GM18511 (cell line): ENCODE data around the gene AADACL4.
"Not testable (repeated sequence)": the region's sequence is repeated elsewhere in the genome, so short reads cannot be mapped to it uniquely, and the experiment has no call there.

ENCODE experiments used
- ATAC-seq: cut with Tn5 transposase; IDR thresholded peaks from one replicate; pipeline ENCODE4 v1.9.1; 2021; ENCODE audit warnings: mild to moderate bottlenecking, moderate library complexity; ENCODE audit not compliant: unreplicated experiment

Gene AADACL4

DNA sequence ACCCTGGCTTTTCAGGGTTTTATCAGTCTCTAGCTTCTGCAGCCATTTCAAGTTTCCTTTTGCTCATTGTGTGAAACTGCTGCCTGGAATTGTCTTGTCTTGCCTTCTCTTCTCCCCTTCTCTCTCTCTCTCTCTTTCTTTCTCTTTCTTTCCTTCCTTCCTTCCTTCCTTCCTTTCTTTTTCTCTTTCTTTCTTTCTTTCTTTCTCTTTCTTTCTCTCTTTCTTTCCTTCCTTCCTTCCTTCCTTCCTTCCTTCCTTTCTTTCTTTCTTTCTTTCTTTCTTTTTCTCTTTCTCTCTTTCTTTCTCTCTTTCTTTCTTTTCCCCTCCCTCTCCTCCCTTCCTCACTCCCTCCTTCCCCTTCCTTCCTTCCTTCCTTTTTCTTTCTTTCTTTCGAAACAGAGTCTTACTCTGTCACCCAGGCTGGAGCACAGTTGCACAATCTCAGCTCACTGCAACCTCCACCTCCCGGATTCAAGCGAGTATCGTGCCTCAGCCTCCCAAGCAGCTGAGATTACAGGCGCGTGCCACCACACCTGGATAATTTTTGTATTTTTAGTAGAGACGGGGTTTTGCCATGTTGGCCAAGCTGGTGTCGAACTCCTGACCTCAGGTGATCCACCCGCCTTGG lies 14.1 kb downstream of the AADACL4 start:
- ATAC-seq, result not testable (repeated sequence)

DNA sequence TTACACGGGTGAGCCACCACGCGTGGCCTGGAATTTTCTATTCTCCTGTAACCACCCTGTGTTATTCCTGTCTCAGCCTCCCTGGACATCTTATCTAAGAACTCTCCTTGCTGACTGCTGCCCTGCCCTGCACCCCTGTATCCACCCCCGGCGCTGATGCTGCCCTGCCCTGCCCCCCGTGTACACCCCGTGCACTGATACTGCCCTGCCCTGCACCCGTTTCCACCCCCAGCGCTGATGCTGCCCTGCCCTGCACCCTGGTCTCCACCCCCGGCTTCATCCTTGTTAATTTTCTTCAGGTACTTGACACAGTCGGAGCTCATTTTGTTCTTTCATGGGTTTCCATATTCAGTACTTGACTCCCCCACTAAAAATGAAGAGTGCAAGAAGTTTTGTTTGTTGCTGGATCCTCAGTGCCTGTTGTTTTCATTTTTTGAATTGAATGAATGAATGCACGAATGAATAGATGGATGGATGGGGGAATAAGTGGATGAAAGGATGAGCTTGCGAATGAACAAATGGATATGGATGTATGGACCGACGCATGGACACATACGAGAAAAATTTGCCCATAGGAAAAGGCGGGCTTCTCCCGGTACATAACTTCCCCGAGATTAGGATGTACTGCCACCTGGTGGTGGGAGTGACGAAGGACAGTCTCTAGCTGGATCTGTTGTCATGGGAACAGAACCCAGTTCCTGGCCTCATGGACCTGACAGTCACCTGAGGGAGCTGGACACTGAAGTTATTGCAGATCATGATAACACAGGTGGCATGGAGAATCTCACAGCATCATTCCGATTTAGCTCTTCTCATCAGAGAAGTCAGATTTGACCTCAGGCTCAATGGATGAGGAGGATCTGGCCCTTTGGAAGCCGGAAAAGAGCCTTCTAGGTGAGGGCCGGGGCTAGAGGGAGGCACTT lies 14.9 kb downstream of the AADACL4 start:
- no peak for ATAC-seq

- no peak for ATAC-seq
Measured at GRCh38 chr1:12661606-12662219, 17.8 kb downstream of the AADACL4 start.

- no peak for ATAC-seq
Measured at GRCh38 chr1:12662556-12662955, 18.7 kb downstream of the AADACL4 start.

GRCh38 chr1:12665511-12665910 lies 21.6 kb downstream of the AADACL4 start:
- ATAC-seq, result no peak

DNA sequence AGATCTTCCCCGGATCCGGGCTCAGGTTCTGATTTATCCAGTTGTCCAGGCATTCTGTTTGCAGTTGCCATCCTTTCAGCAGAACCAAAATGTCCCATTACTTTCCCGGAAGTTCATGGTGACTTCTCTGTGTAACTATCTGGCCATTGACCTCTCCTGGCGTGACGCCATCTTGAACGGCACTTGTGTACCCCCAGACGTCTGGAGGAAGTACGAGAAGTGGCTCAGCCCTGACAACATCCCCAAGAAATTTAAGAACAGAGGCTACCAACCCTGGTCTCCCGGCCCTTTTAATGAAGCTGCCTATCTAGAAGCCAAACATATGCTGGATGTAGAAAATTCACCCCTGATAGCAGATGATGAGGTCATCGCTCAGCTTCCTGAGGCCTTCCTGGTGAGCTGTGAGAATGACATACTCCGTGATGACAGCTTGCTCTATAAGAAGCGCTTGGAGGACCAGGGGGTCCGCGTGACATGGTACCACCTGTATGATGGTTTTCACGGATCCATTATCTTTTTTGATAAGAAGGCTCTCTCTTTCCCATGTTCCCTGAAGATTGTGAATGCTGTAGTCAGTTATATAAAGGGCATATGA lies 22.4 kb downstream of the AADACL4 start:
- ATAC-seq, result no peak

- no peak for ATAC-seq
Measured at GRCh38 chr1:12669529-12670068, 25.7 kb downstream of the AADACL4 start.

GRCh38 chr1:12674358-12674757 lies 30.5 kb downstream of the AADACL4 start:
- ATAC-seq, result no peak

GRCh38 chr1:12676122-12676521 lies 32.2 kb downstream of the AADACL4 start:
- ATAC-seq, result not testable (repeated sequence)

DNA sequence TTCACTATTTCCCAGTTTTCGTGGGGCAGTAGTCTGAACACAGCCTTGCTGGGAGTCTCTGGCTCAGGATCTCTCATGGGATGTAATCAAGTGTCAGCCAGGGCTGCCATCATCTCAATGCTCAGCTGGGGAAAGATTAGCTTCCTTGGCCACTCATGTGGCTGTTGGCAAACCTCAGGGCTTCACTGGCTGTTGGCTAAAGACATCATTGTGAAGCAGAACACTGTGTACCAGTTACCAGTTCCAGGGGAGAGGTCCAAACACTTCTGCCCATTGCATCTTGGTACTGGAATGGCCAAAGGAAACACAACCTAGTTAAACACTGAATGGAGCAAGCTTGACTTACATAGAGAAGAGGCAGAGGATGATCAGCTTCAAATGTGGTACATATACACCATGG lies 33.7 kb downstream of the AADACL4 start:
- no peak for ATAC-seq

DNA sequence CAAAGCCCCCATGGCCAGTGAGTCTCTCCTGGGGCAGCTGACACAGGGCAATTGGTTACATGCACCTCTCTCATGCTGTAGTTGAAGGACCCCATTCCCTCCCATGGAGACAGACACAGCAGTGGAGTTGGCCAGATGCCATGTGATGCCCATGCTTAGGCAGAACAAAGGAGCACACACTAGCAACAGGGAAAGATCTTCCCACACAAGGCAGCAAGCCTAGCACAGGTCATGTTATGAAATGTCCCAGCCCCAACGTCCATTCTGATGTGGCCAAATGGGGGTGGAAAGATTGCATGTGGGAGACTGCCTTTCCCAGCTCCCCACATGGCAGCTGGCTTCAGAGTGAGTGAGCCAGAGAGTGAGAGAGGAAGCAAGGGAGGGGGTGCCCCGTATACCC lies 34.5 kb downstream of the AADACL4 start:
- no peak for ATAC-seq

DNA sequence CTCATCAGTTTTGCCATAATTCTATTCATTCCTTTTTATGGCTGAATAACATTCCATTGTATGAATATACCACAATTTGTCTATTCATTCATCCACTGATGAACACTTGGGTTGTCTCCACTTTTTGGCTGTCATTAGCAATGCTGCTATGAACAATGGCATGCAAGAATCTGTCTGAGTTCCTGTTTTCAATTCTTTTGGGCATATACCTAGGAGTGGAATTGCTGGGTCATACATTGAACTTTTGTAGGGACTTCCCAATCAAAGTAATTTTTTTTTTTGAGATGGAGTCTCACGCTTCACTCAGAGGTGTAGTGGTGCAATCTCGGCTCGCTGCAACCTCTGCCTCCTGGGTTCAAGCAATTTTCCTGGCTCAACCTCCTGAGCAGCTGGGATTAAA lies 34.9 kb downstream of the AADACL4 start:
- ATAC-seq, result no peak

DNA sequence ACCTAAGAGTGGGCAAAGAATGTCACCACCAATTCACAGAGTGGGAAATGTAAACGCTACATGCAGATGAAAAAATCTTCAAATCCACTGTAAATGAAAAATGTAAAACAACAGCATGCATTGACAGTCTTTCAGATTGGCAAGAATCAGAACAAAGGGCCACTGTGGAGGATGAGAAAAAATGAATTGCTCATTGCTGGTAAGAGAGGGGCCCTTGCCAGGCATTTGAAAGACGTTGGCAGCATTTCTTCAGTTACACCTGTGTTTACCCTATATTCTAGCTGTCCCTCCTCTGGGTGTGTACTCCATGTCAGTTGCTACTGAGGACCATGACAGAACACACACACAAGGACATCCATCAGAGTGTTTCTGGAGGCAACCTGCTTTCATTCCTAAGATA lies 46.3 kb downstream of the AADACL4 start:
- ATAC-seq, result no peak

- no peak for ATAC-seq
Measured at GRCh38 chr1:12692967-12693782, 49.3 kb downstream of the AADACL4 start.

DNA sequence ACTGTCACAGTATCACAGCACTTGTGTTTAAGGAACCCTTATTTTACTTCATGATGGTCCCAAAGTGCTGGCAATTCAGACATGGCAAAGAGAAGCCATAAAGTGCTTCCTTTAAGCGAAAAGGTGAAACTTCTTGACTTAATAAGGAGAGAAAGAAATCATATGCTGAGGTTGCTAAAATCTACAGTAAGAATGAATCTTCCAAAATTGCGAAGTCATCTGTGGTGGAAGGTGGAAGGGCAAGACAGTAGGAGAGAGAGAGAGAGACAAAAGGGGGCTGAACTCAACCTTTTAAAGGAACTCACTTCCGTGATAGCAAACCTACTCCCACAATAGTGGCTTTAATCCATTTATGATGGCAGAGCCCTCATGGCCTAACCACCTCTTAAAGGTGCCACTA lies 52.8 kb downstream of the AADACL4 start:
- ATAC-seq, result no peak

DNA sequence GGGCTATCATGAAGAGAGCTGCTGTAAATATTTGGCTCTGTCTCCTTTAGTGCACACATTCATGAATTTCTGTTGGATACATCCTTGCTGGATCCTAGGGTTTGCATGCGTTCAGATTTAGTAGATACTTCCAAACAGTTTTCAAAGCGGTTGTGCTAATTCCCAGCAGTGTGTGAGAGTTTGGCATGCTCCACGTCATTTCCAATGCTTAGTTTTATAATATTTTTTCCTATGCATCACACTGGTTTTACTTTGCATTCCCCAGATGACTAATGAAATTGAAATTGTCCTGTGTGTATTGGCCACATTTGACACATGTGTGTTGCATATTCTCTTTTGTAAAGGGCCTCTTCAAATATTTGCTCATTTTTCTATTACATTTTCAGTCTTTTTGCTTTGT lies 53.5 kb downstream of the AADACL4 start:
- ATAC-seq, result no peak

DNA sequence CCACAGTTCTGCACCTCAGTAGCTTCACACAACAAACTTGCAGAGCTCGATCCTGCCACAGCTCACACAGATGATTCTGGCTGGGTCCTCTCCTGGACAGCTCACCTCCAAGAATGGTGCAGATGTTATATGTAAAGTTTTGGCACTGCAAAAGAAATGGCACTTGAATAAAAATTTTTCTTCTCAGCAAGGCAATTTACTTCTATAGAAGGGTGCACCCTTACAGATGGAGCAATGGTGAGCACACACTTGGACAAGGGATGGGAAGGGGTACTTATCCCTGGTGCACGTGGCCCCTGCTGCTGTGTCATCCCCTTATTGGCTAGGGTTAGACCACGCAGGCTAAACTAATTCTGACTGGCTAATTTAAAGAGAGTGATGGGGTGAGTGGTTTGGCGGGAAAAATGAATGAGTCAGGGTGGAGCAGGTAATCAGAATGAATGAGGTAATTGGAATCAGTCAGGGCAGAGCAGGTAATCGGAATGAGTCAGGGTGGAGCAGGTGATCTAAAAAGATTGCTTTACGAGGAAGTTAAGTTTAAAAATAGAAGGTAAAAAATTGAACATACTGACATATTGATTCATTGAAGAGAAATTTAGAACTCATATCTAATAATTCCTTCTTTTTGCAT lies 60.1 kb downstream of the AADACL4 start:
- ATAC-seq, result no peak

GRCh38 chr1:12706061-12706460 lies 62.2 kb downstream of the AADACL4 start:
- no peak for ATAC-seq

DNA sequence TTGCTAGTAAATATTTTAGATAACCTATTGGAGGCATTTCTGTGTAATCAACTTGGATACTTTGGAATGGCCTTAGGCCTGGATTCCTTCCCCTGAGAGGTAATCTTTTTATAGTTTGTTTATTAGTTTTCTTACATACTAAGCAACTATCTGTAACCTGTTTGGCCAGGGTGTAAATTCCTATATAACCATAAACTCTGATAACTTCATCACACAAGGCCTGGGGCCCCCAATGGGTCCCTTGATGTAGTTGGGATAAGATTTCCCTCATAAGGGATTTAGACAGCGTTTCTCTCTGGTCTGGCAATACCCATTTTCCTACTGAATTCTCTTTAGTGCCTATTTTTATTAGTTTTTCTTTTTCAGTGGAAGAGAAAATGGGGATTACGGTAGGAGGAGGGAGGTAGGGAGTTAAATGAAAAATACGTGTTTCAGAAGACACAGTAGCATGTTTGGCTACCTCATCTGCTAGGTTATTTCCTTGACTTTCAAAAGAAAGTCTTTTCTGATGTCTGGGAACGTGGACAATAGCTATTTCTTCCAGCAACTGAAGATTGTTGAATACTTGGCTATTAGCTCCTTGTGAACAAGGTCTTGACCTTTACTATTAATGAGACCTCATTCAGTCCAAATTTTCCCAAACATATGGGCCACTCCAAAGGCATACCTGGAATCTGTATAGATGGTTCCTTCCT lies 64.7 kb downstream of the AADACL4 start:
- no peak for ATAC-seq
